Measurements from ENCODE around the gene KRT8. TPM values are rescaled to one million over a fixed set of nuclear protein-coding genes. Genes with fewer than 3 reads are reported as not detected.

The KRT8 gene
- total RNA-seq, 3 donors from 2014 or later (not counting 1 experiment from before 2014, with no cell fraction given), result 0.24 to 0.25 TPM; not detected in 1

- Histone ChIP-seq H3K9me3 (ENCODE audit: control insufficient read depth, insufficient read depth, low read length) (no peaks in the 10 kb centered on the region), H3K27me3 (ENCODE audit: control insufficient read depth, insufficient read depth, low read length) (peaks cover 9% of the 10 kb centered on the region), H3K4me1 (ENCODE audit: control insufficient read depth, insufficient read depth, low read length) (peaks cover 21% of the 10 kb centered on the region), H3K4me3 (ENCODE audit: low read length) (no peak overlapping the region), H3K36me3 (ENCODE audit: control insufficient read depth, insufficient read depth, low read length) (no peaks in the 10 kb centered on the region), H3K27ac (ENCODE audit: low read length) (no peak overlapping the region)
- DNase-seq, result peak; percentile 22 to 40
- intact Hi-C loops (cut with micrococcal nuclease), result no loop called here
- peak; percentile 9 to 63 (median 9) for ATAC-seq
- 21% methylated on average over 29 of the region's 31 CpGs for WGBS (ENCODE audit: insufficient coverage)
- Mint-ChIP-seq H3K4me3 (peak overlapping the region; percentile 71), H3K27ac (peak overlapping the region in 1 of 2 donors; percentile 58), H3K27me3 (ENCODE audit: low read depth in 2 of 2) (peaks cover 0 to 29% of the 10 kb centered on the region in 2 donors), H3K9me3 (no peaks in the 10 kb centered on the region), H3K36me3 (no peaks in the 10 kb centered on the region), H3K4me1 (peaks cover 0 to 20% of the 10 kb centered on the region in 2 donors)
- TF ChIP-seq, protein P1, sequence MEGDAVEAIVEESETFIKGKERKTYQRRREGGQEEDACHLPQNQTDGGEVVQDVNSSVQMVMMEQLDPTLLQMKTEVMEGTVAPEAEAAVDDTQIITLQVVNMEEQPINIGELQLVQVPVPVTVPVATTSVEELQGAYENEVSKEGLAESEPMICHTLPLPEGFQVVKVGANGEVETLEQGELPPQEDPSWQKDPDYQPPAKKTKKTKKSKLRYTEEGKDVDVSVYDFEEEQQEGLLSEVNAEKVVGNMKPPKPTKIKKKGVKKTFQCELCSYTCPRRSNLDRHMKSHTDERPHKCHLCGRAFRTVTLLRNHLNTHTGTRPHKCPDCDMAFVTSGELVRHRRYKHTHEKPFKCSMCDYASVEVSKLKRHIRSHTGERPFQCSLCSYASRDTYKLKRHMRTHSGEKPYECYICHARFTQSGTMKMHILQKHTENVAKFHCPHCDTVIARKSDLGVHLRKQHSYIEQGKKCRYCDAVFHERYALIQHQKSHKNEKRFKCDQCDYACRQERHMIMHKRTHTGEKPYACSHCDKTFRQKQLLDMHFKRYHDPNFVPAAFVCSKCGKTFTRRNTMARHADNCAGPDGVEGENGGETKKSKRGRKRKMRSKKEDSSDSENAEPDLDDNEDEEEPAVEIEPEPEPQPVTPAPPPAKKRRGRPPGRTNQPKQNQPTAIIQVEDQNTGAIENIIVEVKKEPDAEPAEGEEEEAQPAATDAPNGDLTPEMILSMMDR (IDR thresholded peaks at IDR 0.05), result no peak
Observed at GRCh38 chr12:52903855-52904508, 894 bp downstream of the KRT8 start.

- Histone ChIP-seq H3K4me3 (ENCODE audit: low read length) (no peak overlapping the region), H3K4me1 (ENCODE audit: control insufficient read depth, insufficient read depth, low read length) (peaks cover 21% of the 10 kb centered on the region), H3K27ac (ENCODE audit: low read length) (no peak overlapping the region), H3K36me3 (ENCODE audit: control insufficient read depth, insufficient read depth, low read length) (no peaks in the 10 kb centered on the region), H3K27me3 (ENCODE audit: control insufficient read depth, insufficient read depth, low read length) (peaks cover 9% of the 10 kb centered on the region), H3K9me3 (ENCODE audit: control insufficient read depth, insufficient read depth, low read length) (no peaks in the 10 kb centered on the region)
- H3K36me3 Mint-ChIP-seq, result no peaks in the 10 kb centered on the region
- intact Hi-C loops (cut with micrococcal nuclease), result no loop called here
- H3K4me1 Mint-ChIP-seq, result peaks cover 0 to 20% of the 10 kb centered on the region in 2 donors
- WGBS (ENCODE audit: insufficient coverage), result 5% methylated on average over 32 of the region's 34 CpGs
- H3K27ac Mint-ChIP-seq, result peak overlapping the region in 1 of 2 donors; percentile 58
- DNase-seq (peak; percentile 44 to 72), ATAC-seq (peak; percentile 70 to 88 (median 85))
- H3K9me3 Mint-ChIP-seq, result no peaks in the 10 kb centered on the region
- TF ChIP-seq, protein P1 (IDR thresholded peaks at IDR 0.05), result no peak
- peak overlapping the region; percentile 21 for H3K4me3 Mint-ChIP-seq
- H3K27me3 Mint-ChIP-seq (ENCODE audit: low read depth in 2 of 2), result peaks cover 0 to 28% of the 10 kb centered on the region in 2 donors
Observed at GRCh38 chr12:52903285-52903854, 1.5 kb downstream of the KRT8 start.

DNA sequence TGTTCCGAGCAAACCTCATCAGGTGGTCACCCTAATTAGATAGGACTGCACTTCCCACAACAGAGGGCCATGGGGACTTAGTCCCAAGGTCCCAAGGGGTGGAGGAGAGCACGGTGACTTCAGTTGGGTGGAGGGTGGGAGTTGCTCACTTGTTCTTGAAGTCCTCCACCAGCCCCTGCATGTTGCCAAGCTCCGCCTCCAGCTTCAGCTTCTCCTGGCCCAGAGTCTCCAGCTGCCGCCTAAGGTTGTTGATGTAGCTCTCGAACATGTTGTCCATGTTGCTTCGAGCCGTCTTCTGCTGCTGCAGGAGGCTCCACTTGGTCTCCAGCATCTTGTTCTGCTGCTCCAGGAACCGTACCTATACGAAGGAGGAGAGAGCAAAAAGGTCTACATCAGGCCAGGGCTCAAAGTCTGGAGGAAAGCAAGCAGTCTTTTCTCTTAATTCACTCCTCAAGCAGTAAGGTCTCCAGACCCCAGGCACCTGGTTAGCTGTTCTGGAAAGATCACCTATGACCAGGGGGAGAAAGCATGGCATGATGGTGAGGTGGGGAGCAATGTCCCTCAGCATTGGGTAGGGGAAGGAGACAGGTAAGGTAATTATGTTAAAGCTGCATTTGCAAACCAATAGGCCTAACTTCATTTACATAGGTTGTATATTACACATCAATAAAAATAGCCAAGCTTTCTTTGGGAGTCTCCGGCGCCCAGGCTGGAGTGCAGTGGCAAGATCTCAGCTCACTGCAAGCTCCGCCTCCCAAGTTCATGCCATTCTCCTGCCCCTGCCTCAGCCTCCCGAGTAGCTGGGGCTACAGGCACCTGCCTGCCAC, 2.9 kb downstream of the KRT8 start:
- Histone ChIP-seq H3K4me3 (ENCODE audit: low read length) (no peak overlapping the region), H3K9me3 (ENCODE audit: control insufficient read depth, insufficient read depth, low read length) (no peaks in the 10 kb centered on the region), H3K4me1 (ENCODE audit: control insufficient read depth, insufficient read depth, low read length) (peaks cover 13% of the 10 kb centered on the region), H3K27me3 (ENCODE audit: control insufficient read depth, insufficient read depth, low read length) (peaks cover 9% of the 10 kb centered on the region), H3K36me3 (ENCODE audit: control insufficient read depth, insufficient read depth, low read length) (no peaks in the 10 kb centered on the region), H3K27ac (ENCODE audit: low read length) (no peak overlapping the region)
- 93% methylated on average over 13 of the region's 13 CpGs for WGBS (ENCODE audit: insufficient coverage)
- peaks cover 0 to 27% of the 10 kb centered on the region in 2 donors for H3K27me3 Mint-ChIP-seq (ENCODE audit: low read depth in 2 of 2)
- no peaks in the 10 kb centered on the region for H3K36me3 Mint-ChIP-seq
- peaks cover 0 to 15% of the 10 kb centered on the region in 2 donors for H3K4me1 Mint-ChIP-seq
- H3K9me3 Mint-ChIP-seq, result no peaks in the 10 kb centered on the region
- intact Hi-C loops (cut with micrococcal nuclease), result no loop called here
- DNase-seq, result no peak
- H3K4me3 Mint-ChIP-seq, result no peak overlapping the region
- no peak overlapping the region for H3K27ac Mint-ChIP-seq
- ATAC-seq, result no peak
- TF ChIP-seq, protein P1 (IDR thresholded peaks at IDR 0.05), result no peak
